ENCODE data around the gene SP100.
"Not testable (repeated sequence)": the region's sequence is repeated elsewhere in the genome, so short reads cannot be mapped to it uniquely, and the experiment has no call there.

GRCh38 chr2:230398698-230399097, 17.3 kb upstream of the SP100 start:
- TF ChIP-seq CTCF, POLR2AphosphoS5, POLR2A (IDR thresholded peaks at IDR 0.05): not testable (repeated sequence)

All from gastroesophageal sphincter (tissue), 3 donors.